HEK293 (cell line): ENCODE data around the gene LRPPRC.

Source experiments
- CTCF ChIA-PET: fragments of 350-600 bp; formaldehyde crosslinking; extraction: SDS; loops from one replicate; lab custom pipeline; 2021; ENCODE audit warnings: antibody characterized with exemption; lab: Yijun Ruan, JAX
- POLR2A ChIA-PET: fragments of 300-600 bp; formaldehyde crosslinking; extraction: SDS; loops from one replicate; lab custom pipeline; 2020; ENCODE audit warnings: antibody characterized with exemption, inconsistent platforms; lab: Yijun Ruan, JAX
- H3K27ac ChIP-seq: fragments of 200-500 bp; sonication (Bioruptor generic); 2 replicates; pipeline ENCODE4 v1.5.1; 2014; ENCODE audit warnings: low read depth, low read length, control low read depth, inconsistent platforms; ENCODE audit errors: extremely low read depth
- H3K36me3 ChIP-seq, 2 experiments: fragments of 200-500 bp in 1 of 2; sonication (Bioruptor generic) in 1 of 2; 1 replicate in 1 of 2; 2 replicates in 1 of 2; pipeline ENCODE4 v1.5.1; 2014 to 2017; ENCODE audit warnings: inconsistent platforms in 2 of 2, low read length in 2 of 2; ENCODE audit not compliant: control insufficient read depth in 2 of 2, insufficient read depth in 1 of 2
- H3K4me1 ChIP-seq: fragments of 200-500 bp; sonication (Bioruptor generic); 2 replicates; pipeline ENCODE4 v1.5.1; 2014; ENCODE audit warnings: mild to moderate bottlenecking, low read length, inconsistent platforms; ENCODE audit not compliant: control insufficient read depth, insufficient read depth
- H3K4me3 ChIP-seq: 2 replicates; pipeline ENCODE4 v1.5.1; 2011; ENCODE audit warnings: low read depth, mild to moderate bottlenecking, control low read depth, low read length, moderate library complexity
- H3K9me3 ChIP-seq: fragments of 200-500 bp; sonication (Bioruptor generic); 2 replicates; pipeline ENCODE4 v1.5.1; 2014; ENCODE audit warnings: low read depth, low read length, inconsistent platforms; ENCODE audit not compliant: control insufficient read depth, insufficient read depth
- BCL11B ChIP-seq: fragments of 450-650 bp; formaldehyde crosslinking; IDR thresholded peaks from 2 replicates; pipeline ENCODE4 v1.5.1; 2016; ENCODE audit warnings: low read depth, missing biosample characterization, missing genetic modification characterization
- GFI1B ChIP-seq: fragments of 450-650 bp; formaldehyde crosslinking; IDR thresholded peaks from 2 replicates; pipeline ENCODE4 v1.5.1; 2016; ENCODE audit warnings: missing biosample characterization, missing genetic modification characterization
- KLF16 ChIP-seq: fragments of 450-650 bp; formaldehyde crosslinking; IDR thresholded peaks from 2 replicates; pipeline ENCODE4 v1.5.1; 2017; ENCODE audit warnings: missing biosample characterization, missing genetic modification characterization
- KLF9 ChIP-seq: fragments of 450-650 bp; formaldehyde crosslinking; IDR thresholded peaks from 2 replicates; pipeline ENCODE4 v1.5.1; 2016; ENCODE audit warnings: missing biosample characterization, missing genetic modification characterization, low read depth
- ZFP41 ChIP-seq: fragments of 450-650 bp; formaldehyde crosslinking; IDR thresholded peaks from 2 replicates; pipeline ENCODE4 v1.5.1; 2016; ENCODE audit warnings: missing biosample characterization, missing genetic modification characterization, borderline replicate concordance
- ZNF114 ChIP-seq: fragments of 450-650 bp; formaldehyde crosslinking; IDR thresholded peaks from 2 replicates; pipeline ENCODE4 v1.5.0; 2017; ENCODE audit warnings: missing biosample characterization, missing genetic modification characterization
- ZNF133 ChIP-seq: fragments of 450-650 bp; formaldehyde crosslinking; IDR thresholded peaks from 2 replicates; pipeline ENCODE4 v1.5.1; 2016; ENCODE audit warnings: missing biosample characterization, missing genetic modification characterization
- ZNF221 ChIP-seq: fragments of 450-650 bp; formaldehyde crosslinking; IDR thresholded peaks from 2 replicates; pipeline ENCODE4 v1.5.1; 2017; ENCODE audit warnings: missing biosample characterization, missing genetic modification characterization, borderline replicate concordance
- ZNF266 ChIP-seq: fragments of 450-650 bp; formaldehyde crosslinking; IDR thresholded peaks from 2 replicates; pipeline ENCODE4 v1.5.1; 2016; ENCODE audit warnings: missing biosample characterization, missing genetic modification characterization, low read depth
- ZNF292 ChIP-seq: fragments of 450-650 bp; formaldehyde crosslinking; IDR thresholded peaks from 2 replicates; pipeline ENCODE4 v1.5.1; 2016; ENCODE audit warnings: low read depth, missing biosample characterization, missing genetic modification characterization, borderline replicate concordance
- ZNF324 ChIP-seq: fragments of 450-650 bp; formaldehyde crosslinking; IDR thresholded peaks from 2 replicates; pipeline ENCODE4 v1.5.1; 2016; ENCODE audit warnings: missing biosample characterization, missing genetic modification characterization
- ZNF585B ChIP-seq: fragments of 450-650 bp; formaldehyde crosslinking; IDR thresholded peaks from 2 replicates; pipeline ENCODE4 v1.5.1; 2016; ENCODE audit warnings: missing biosample characterization, missing genetic modification characterization
- ZNF623 ChIP-seq: fragments of 450-650 bp; formaldehyde crosslinking; IDR thresholded peaks from 2 replicates; pipeline ENCODE4 v1.5.1; 2016; ENCODE audit warnings: missing biosample characterization, missing genetic modification characterization
- ZNF654 ChIP-seq: fragments of 450-650 bp; formaldehyde crosslinking; IDR thresholded peaks from 2 replicates; pipeline ENCODE4 v1.5.1; 2016; ENCODE audit warnings: low read depth, missing biosample characterization, missing genetic modification characterization
- ZNF670 ChIP-seq: fragments of 450-650 bp; formaldehyde crosslinking; IDR thresholded peaks from 2 replicates; pipeline ENCODE4 v1.5.1; 2016; ENCODE audit warnings: missing biosample characterization, missing genetic modification characterization, low read depth
- ZNF768 ChIP-seq: fragments of 450-650 bp; formaldehyde crosslinking; IDR thresholded peaks from 2 replicates; pipeline ENCODE4 v1.5.1; 2018; ENCODE audit warnings: missing biosample characterization, mild to moderate bottlenecking, missing genetic modification characterization
- TF ChIP-seq, protein P1 (sequence below): fragments of 450-650 bp; formaldehyde crosslinking; IDR thresholded peaks from 2 replicates; pipeline ENCODE4 v1.5.1; 2016; ENCODE audit warnings: missing biosample characterization, missing genetic modification characterization
- TF ChIP-seq, protein P2 (sequence below): sonication (generic); formaldehyde crosslinking; IDR thresholded peaks from 2 replicates; pipeline ENCODE4 v1.8.1; 2022; ENCODE audit warnings: mild to moderate bottlenecking, moderate library complexity, missing genetic modification reagents
- TF ChIP-seq, protein P3 (sequence below): fragments of 450-650 bp; formaldehyde crosslinking; IDR thresholded peaks from 2 replicates; pipeline ENCODE4 v1.5.1; 2016; ENCODE audit warnings: missing biosample characterization, missing genetic modification characterization
- TF ChIP-seq, protein P4 (sequence below): fragments of 450-650 bp; formaldehyde crosslinking; IDR thresholded peaks from 2 replicates; pipeline ENCODE4 v1.5.1; 2017; ENCODE audit warnings: missing biosample characterization, missing genetic modification characterization

LRPPRC gene

DNA sequence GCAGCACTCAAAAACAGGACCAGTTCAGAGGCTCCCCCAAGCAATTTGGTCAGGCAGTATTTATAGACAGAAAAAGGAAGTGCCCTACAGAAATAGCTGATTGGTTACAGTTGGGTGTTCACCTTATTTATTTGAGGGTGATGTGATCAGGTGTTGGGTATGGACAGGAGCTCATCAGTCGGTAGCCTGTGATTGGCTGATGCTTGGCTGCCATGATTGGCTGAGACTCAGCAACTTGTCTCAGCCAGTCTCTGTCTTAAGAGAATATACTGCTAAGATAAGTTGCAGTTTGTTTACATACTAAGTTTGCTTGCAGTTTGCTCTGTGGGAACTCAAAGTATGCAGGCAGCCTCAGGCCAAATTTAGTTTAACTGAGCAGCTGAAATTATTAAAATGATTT lies 147.6 kb downstream of the LRPPRC start:
- Histone ChIP-seq H3K9me3 (no peaks in the 10 kb centered on the region), H3K36me3 (no peaks in the 10 kb centered on the region), H3K4me1 (no peaks in the 10 kb centered on the region), H3K4me3 (no peak overlapping the region), H3K27ac (no peak overlapping the region)
- CTCF ChIA-PET: no interaction called here
- POLR2A ChIA-PET: no interaction called here
- TF ChIP-seq ZNF221: no peak
- no peak for TF ChIP-seq KLF16
- TF ChIP-seq ZNF324 (tag by site-specific recombination): no peak
- no peak for TF ChIP-seq KLF9 (tag by site-specific recombination)
- TF ChIP-seq, protein P1, sequence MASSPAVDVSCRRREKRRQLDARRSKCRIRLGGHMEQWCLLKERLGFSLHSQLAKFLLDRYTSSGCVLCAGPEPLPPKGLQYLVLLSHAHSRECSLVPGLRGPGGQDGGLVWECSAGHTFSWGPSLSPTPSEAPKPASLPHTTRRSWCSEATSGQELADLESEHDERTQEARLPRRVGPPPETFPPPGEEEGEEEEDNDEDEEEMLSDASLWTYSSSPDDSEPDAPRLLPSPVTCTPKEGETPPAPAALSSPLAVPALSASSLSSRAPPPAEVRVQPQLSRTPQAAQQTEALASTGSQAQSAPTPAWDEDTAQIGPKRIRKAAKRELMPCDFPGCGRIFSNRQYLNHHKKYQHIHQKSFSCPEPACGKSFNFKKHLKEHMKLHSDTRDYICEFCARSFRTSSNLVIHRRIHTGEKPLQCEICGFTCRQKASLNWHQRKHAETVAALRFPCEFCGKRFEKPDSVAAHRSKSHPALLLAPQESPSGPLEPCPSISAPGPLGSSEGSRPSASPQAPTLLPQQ (tag by site-specific recombination): no peak
- no peak for TF ChIP-seq GFI1B (tag by site-specific recombination)

DNA sequence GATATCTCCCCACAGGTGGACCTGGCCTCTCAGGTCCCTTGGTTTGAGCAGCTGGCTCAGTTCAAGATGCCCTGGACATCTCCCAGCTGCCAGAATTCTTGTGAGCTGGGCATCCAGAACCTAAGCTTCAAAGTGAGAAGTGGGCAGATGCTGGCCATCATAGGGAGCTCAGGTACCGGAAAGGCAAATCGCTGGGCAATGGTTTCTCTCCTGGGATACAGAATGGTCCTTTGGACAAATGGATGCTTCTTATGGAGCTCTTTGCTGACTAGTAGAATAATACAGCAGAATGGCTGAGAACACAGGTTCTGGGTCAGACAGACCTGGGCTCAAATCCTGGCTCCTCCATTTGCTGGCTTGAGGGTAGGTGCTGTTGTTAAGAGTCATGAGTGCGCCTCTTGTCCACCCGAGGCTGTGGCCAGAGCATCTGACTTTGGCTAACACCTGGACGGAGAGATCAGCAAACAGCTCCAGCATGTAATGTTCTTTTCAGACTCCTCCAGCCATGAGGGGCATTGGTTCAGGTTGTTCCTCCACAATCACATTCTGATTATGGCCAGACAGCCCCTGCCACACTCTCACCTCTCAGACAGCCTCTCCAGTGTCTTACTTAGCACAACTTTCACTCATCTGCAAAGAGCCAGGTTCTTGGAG lies 149.5 kb downstream of the LRPPRC start:
- no peak overlapping the region for H3K4me3 ChIP-seq
- ChIA-PET CTCF (no interaction called here), POLR2A (no interaction called here)
- H3K9me3 ChIP-seq: no peaks in the 10 kb centered on the region
- no peaks in the 10 kb centered on the region for H3K4me1 ChIP-seq
- no peaks in the 10 kb centered on the region for H3K36me3 ChIP-seq
- TF ChIP-seq, protein P2, sequence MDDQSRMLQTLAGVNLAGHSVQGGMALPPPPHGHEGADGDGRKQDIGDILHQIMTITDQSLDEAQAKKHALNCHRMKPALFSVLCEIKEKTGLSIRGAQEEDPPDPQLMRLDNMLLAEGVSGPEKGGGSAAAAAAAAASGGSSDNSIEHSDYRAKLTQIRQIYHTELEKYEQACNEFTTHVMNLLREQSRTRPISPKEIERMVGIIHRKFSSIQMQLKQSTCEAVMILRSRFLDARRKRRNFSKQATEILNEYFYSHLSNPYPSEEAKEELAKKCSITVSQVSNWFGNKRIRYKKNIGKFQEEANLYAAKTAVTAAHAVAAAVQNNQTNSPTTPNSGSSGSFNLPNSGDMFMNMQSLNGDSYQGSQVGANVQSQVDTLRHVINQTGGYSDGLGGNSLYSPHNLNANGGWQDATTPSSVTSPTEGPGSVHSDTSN (CRISPR knock-in tag): no peak
- TF ChIP-seq ZNF292 (tag by site-specific recombination) (no peak), ZNF768 (tag by site-specific recombination) (no peak), ZNF585B (no peak), ZFP41 (no peak), ZNF670 (tag by site-specific recombination) (no peak), BCL11B (tag by site-specific recombination) (no peak), ZNF114 (tag by site-specific recombination) (no peak), ZNF654 (tag by site-specific recombination) (no peak), ZNF623 (tag by site-specific recombination) (no peak), ZNF266 (tag by site-specific recombination) (no peak), ZNF133 (tag by site-specific recombination) (no peak)
- TF ChIP-seq, protein P3, sequence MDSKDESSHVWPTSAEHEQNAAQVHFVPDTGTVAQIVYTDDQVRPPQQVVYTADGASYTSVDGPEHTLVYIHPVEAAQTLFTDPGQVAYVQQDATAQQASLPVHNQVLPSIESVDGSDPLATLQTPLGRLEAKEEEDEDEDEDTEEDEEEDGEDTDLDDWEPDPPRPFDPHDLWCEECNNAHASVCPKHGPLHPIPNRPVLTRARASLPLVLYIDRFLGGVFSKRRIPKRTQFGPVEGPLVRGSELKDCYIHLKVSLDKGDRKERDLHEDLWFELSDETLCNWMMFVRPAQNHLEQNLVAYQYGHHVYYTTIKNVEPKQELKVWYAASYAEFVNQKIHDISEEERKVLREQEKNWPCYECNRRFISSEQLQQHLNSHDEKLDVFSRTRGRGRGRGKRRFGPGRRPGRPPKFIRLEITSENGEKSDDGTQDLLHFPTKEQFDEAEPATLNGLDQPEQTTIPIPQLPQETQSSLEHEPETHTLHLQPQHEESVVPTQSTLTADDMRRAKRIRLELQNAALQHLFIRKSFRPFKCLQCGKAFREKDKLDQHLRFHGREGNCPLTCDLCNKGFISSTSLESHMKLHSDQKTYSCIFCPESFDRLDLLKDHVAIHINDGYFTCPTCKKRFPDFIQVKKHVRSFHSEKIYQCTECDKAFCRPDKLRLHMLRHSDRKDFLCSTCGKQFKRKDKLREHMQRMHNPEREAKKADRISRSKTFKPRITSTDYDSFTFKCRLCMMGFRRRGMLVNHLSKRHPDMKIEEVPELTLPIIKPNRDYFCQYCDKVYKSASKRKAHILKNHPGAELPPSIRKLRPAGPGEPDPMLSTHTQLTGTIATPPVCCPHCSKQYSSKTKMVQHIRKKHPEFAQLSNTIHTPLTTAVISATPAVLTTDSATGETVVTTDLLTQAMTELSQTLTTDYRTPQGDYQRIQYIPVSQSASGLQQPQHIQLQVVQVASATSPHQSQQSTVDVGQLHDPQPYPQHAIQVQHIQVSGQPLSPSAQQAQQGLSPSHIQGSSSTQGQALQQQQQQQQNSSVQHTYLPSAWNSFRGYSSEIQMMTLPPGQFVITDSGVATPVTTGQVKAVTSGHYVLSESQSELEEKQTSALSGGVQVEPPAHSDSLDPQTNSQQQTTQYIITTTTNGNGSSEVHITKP (tag by site-specific recombination): no peak
- TF ChIP-seq, protein P4, sequence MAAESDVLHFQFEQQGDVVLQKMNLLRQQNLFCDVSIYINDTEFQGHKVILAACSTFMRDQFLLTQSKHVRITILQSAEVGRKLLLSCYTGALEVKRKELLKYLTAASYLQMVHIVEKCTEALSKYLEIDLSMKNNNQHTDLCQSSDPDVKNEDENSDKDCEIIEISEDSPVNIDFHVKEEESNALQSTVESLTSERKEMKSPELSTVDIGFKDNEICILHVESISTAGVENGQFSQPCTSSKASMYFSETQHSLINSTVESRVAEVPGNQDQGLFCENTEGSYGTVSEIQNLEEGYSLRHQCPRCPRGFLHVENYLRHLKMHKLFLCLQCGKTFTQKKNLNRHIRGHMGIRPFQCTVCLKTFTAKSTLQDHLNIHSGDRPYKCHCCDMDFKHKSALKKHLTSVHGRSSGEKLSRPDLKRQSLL (tag by site-specific recombination): no peak
- H3K27ac ChIP-seq: no peak overlapping the region
